HG03469 (cell line): Measurements from ENCODE around the gene CLEC4F.

Source experiments
- ATAC-seq: cut with Tn5 transposase; IDR thresholded peaks from one replicate; pipeline ENCODE4 v1.9.1; 2021; ENCODE audit warnings: mild to moderate bottlenecking, moderate library complexity, moderate number of reproducible peaks; ENCODE audit not compliant: unreplicated experiment

The CLEC4F gene

GRCh38 chr2:70789304-70790135 is 30.9 kb downstream of the CLEC4F start:
- no peak for ATAC-seq

GRCh38 chr2:70785137-70785911 is 35.1 kb downstream of the CLEC4F start:
- no peak for ATAC-seq

DNA sequence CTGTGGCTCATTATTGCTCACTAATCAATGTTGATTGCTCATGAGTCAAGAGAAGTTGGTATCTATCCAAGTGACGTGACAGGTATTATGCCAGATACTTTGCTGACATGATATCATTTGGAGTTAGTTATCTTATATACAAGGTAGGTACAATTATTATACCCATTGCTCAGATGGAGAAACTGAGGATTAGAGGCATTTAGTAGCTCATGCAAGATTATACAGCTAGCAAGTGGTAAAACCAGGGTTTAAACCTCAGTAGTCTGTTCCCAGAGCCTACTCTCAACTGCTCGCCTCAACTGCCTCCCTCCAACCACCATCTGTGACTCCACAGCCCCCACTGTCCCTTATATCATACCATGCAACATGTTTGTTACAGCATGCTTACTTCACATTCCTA is 36.1 kb downstream of the CLEC4F start:
- no peak for ATAC-seq

DNA sequence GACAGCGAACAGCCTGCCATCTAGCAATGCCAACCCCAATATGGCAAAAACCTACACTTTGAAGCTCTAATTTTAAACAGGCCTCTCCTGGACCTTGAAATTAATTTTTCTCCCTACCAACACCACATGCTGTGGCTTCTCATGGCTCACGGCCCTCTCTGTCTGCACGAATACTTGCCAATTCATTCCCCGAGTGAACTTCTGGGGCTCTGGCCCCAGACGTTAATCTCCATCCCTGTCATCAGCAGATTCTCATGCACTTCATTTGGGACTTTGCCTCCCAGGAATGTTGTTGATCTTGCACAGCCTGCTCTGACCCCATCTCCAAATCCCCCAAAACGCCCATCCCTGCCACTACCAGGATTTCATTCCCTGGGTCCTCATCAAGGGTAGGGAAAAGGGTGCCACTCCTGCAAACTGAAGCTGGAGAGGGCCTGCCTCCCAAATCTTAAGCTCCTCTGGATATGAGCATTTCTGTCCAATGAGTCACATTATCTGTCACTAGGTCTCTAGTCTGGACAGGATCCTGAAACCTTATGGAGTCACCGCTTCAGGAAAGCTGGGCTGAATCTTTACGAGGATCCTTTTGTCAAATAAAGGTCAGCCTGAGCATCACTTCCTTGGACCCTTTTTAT is 40.4 kb downstream of the CLEC4F start:
- ATAC-seq = no peak

- ATAC-seq = no peak
Measured at GRCh38 chr2:70779491-70779890, 40.9 kb downstream of the CLEC4F start.

GRCh38 chr2:70778676-70779075 is 41.7 kb downstream of the CLEC4F start:
- ATAC-seq = no peak

GRCh38 chr2:70777450-70777849 is 42.9 kb downstream of the CLEC4F start:
- no peak for ATAC-seq

DNA sequence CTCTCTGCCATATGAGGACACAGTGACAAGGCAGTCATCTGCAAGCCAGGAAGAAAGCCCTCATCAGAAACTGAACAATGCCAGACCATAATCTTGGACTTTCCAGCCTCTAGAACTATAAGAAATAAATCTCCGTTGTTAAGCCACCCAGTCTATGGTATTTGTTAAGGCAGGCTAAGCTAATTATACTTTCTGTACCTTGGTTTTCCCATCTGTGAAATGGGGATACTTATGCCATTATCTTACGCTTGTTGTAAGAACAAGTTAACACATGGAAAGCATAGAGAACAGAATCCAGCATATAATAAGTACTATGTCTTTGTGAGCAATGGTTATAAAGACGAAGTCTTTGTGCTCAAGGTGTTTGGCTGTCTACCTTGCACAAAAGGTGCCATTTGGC is 44.1 kb downstream of the CLEC4F start:
- no peak for ATAC-seq

- ATAC-seq = no peak
Measured at GRCh38 chr2:70775141-70775540, 45.3 kb downstream of the CLEC4F start.

GRCh38 chr2:70772486-70773155 is 47.8 kb downstream of the CLEC4F start:
- no peak for ATAC-seq

DNA sequence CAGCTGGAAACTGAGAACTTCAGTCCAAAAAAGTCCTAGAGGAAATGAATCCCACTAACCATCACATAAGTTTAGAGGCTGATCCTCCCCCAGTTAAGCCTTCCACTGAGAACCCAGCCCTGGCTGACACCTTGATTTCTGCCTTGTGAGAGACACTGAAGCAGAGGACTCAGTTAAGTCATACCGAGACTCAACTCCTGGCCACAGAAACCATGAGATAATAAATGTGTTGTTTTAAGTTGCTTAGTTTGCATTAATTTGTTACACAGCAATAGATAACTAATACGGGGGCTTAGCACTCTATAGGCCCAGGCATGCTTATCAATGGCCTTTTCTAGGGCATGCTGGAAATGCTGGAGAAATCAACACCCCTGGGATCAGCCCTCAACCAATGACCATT is 49.0 kb downstream of the CLEC4F start:
- ATAC-seq = peak; percentile 67

DNA sequence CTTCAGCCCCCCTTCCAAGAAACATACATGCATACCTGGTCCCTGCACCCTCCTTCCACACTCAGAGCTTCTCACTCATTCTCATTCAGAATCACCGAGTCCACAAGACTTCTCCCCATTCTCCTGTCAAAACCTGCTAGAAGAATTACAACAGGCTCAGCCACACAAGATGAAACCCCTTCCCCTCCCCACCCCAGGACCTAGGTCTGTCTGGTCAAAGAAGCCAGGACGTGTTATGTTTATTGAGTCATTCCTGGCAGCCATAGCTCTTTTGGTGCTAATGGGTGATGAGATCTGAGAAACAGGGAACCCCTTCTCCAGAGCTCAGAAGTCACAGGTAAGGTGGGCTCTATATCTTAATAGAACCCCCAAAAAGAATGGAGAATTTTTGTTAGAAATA is 50.9 kb downstream of the CLEC4F start:
- no peak for ATAC-seq

DNA sequence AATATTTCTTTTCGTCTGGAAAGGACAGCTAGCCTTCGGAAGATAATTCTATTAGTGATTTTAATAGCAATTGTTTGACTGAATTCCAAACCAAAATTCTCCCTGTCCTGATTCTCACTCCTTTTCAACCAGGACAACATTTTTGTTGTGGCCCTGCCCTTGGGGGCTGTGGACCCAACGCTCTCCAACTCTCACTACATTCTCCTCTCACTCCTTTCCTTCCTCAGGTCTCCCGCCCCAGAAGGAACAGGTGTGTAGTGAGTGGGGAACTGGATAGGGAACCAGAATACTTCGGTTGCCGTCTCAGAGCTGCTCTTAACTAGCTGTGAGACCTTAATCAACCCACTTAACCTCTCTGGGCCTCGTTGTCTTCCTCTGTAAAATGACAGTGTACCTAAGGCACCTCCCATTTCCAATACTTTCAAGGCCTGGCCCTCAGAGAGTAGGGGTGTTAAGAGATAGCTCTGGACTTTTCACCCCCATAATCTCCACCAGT is 51.8 kb downstream of the CLEC4F start:
- ATAC-seq = no peak

DNA sequence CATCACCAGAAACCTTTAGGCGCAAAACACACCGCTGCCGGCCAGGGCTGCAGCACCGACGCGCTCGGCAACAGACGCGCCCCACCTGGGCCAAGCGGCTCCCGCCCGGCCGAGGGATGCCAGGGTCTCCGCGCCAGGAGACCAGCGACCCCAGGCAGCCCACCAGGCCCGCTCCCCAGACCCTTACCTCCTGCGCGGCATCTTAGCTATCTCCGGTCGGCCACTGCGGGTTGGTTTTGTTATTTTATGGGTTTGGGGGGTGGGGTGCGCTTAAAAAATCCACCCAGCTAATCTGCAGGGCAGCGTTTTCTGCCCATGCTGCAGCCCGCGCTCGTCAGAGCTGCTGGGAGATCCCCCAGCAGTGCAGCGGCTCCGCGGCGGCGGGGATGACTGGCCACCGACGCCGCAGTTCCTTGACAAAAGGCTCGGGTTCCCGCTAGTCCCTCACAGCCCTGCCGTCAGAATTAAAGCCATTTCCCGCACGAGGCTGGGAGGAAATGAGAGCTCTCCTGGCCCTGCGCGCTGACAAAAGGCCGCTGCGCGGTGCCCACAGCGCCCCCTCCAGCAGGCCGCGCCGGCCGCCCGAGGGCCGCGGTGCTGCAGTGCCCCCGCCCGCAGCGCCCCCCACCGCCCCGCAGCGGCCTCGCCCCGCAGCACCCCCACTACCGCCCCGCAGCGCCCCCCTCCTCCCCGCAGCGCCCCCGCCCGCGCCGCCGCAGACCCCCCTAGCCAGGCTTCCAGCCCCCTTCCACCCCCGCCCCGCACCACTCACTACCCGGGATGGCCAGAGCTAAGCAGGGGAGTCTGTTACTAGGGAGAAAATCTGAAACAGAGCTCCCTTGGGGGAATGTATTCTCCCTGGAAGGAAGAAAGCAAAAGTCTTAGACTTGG is 52.5 kb downstream of the CLEC4F start, which contains the start of gene ADD2:
Gene ADD2, minus strand, starts transcription at position 502 of the 891 bp plus-strand sequence. CDS start 61,792 bp downstream, outside the sequence.
- no peak for ATAC-seq

- no peak for ATAC-seq
Measured at GRCh38 chr2:70767079-70767698, 53.2 kb downstream of the CLEC4F start.

GRCh38 chr2:70766357-70767078 is 53.9 kb downstream of the CLEC4F start:
- ATAC-seq = no peak

DNA sequence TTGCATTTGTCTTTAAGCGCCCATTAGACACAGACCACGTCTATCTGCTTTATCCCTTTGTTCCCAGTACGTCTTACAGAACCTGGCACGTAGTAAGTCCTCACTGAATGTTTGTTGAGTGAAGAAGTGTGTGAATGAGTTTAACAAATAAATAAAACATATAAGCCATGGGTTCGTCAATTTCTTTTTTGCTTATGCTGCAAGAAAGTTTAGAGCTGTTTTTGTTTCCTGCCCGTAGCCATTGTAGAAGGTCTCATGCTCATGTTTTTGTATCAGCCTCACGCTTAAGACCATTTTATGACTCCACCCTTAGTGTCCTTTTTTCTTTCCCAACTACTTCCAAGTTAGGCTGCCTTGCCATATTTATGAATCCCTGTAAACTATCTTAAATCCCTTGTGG is 54.9 kb downstream of the CLEC4F start:
- no peak for ATAC-seq

DNA sequence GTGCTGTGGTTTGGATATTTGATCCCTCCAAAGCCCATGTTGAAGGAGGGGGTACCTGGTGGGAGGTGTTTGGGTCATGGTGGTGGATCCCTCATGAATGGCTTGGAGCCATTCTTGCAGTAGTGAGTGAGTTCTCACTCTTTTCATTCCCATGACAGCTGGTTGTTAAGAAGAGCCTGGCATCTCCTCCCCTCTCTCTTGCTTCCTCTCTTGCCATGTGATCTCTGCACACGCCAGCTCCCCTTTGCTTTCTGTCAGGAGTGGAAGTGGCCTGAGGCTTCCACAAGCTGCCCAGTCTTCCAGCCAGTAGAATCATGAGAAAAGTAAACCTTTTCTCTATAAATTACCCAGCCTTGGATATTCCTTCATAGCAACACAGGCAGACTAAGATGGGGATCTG is 61.0 kb downstream of the CLEC4F start:
- no peak for ATAC-seq
